Activated naive CD8-positive, alpha-beta T cell treated with anti-CD3 and anti-CD28 coated beads for 36 hours (primary cell): ENCODE data around the gene MIER3. TPM values are rescaled to one million over a fixed set of nuclear protein-coding genes. Genes with fewer than 3 reads are reported as not detected.

Source experiments
- DNase-seq: peaks from one replicate; pipeline ENCODE4 v3.0.0; 2021
- H3K27ac Mint-ChIP-seq: one replicate; pipeline ENCODE4 v1.8.0; 2022; ENCODE audit warnings: mild to moderate bottlenecking, moderate library complexity, mixed read lengths
- H3K27me3 Mint-ChIP-seq: one replicate; pipeline ENCODE4 v1.8.0; 2022; ENCODE audit warnings: mild to moderate bottlenecking, mixed read lengths
- H3K36me3 Mint-ChIP-seq: one replicate; pipeline ENCODE4 v1.8.0; 2021; ENCODE audit warnings: mild to moderate bottlenecking, mixed read lengths
- H3K4me1 Mint-ChIP-seq: one replicate; pipeline ENCODE4 v1.8.0; 2021; ENCODE audit warnings: mixed read lengths
- H3K4me3 Mint-ChIP-seq: one replicate; pipeline ENCODE4 v1.8.0; 2022; ENCODE audit warnings: mild to moderate bottlenecking, moderate library complexity, mixed read lengths
- H3K9me3 Mint-ChIP-seq: one replicate; pipeline ENCODE4 v1.8.0; 2022; ENCODE audit warnings: mixed read lengths
- total RNA-seq, 2 experiments: library from RNA; stranded (reverse); gene quantifications; one replicate each; pipeline ENCODE4 v1.2.3, GENCODE V29; 2021

MIER3 gene
- total RNA-seq, 2 experiments from 2014 or later, result 15.8 to 16.7 TPM

DNA sequence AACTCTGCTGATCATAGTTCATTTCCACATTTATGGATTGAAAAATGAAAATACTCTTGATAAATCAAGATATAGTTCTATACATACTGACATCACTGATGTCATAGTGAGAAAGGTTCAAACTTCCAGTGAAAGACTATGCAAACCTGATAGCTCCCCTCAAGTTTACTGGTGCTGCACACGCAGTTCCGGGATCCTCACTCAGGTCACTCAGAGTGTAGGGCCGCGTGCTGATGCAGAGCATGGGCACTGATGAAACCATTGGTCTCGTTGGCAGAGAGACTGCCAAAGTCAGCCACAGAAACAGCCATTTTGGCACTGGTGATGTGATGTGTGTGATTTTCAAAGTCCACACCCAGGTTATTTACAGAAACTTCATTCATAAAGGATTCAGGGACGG lies 29.0 kb downstream of the MIER3 start:
- Mint-ChIP-seq H3K27ac (no peak overlapping the region), H3K9me3 (no peaks in the 10 kb centered on the region), H3K36me3 (peaks cover 25% of the 10 kb centered on the region), H3K27me3 (no peaks in the 10 kb centered on the region), H3K4me1 (peaks cover 4% of the 10 kb centered on the region), H3K4me3 (no peak overlapping the region)
- DNase-seq, result no peak

DNA sequence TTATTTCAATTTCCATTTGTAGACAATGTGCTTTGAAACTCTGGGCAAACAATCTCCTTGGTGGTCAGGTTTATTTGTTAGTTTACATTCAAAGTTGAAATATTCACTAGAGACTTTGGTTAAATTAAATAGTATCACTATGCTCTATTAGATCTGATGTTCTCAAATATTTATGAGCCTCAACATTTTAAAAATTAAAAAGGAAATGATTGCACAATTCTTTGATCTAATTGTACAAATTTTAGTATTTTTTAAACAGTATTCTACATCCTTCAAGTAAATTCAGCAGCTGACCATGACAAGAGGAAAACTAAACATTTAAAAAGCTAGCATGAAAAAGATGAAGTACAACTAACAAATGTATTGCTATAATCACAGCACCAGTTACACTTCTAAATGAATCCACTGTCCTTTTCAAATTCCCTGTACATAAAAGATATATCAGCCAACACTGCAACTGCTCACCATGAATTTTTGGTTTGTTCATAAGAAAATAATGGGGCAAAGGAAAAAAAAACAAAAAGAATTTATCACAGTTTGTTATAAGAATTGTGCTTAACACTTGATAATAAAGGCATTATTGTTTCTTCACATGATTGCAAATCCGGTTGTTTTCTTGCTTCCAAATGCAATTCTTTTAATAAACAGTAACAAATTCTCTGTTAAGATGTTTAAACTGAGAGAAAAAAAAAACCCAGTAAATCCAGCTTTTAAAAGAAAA lies 31.8 kb downstream of the MIER3 start:
- DNase-seq, result no peak
- no peaks in the 10 kb centered on the region for H3K9me3 Mint-ChIP-seq
- no peaks in the 10 kb centered on the region for H3K27me3 Mint-ChIP-seq
- H3K4me3 Mint-ChIP-seq, result no peak overlapping the region
- no peak overlapping the region for H3K27ac Mint-ChIP-seq
- peaks cover 7% of the 10 kb centered on the region for H3K4me1 Mint-ChIP-seq
- peaks cover 15% of the 10 kb centered on the region for H3K36me3 Mint-ChIP-seq

DNA sequence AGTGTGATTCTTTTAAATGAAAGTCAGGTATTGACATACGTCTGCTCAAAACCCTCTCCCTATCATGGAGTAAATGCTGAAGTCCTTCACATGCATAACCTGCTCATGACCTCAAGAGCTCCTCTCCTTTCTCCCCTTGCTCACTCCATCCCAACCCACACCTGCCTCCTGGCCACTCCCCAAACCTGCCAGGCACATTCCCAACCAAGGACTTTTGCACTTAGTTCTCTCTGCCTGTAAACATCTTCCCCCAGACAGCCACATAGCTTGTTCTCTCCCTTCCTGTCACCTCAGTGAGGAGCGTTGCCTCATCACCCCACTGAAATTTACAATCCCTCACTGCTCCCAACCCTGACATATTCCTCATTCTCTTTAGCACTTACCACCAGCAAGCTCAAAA lies 33.9 kb downstream of the MIER3 start:
- no peak overlapping the region for H3K27ac Mint-ChIP-seq
- no peaks in the 10 kb centered on the region for H3K9me3 Mint-ChIP-seq
- no peaks in the 10 kb centered on the region for H3K27me3 Mint-ChIP-seq
- H3K4me1 Mint-ChIP-seq, result peaks cover 7% of the 10 kb centered on the region
- DNase-seq, result no peak
- peaks cover 13% of the 10 kb centered on the region for H3K36me3 Mint-ChIP-seq
- H3K4me3 Mint-ChIP-seq, result no peak overlapping the region

DNA sequence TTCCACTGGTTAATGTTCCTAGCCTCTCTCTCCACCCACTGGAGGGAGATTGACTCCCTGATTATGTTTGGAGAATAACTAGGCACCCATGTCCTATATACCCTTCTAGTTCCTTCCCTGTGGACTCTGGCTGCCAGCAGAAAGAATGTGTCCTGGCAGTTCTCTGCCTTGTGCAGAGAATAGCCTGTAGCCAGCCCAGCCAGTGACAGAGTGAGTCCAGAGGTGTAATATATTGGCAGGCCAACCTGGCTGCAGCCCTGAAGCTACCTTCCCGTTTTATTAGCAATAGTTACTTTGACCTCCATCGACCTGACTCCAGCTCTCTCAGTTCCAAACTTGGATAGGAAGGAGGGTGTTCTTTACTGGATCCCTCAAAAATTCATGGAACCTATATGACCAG lies 34.4 kb downstream of the MIER3 start:
- no peak overlapping the region for H3K27ac Mint-ChIP-seq

DNA sequence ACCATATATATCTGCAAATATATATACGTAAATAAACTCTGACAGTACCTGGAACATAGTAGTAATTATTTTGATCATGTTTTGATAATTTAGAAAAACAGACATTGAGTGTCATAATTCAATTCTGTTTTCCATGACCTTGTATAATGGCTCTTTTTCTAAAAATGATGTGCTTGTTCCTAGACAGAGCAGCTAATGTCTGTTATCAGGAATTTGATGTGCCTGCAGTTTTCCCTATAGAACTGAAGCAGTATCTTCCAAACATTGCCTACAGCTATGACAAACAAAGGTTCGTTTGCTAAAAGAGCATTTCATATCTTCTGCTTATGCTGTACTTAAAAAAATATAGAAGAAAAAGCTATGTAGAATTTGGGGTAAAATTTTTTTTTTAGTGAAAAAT lies 37.2 kb downstream of the MIER3 start:
- no peak overlapping the region for H3K27ac Mint-ChIP-seq
- H3K27me3 Mint-ChIP-seq, result no peaks in the 10 kb centered on the region
- no peak overlapping the region for H3K4me3 Mint-ChIP-seq
- DNase-seq, result no peak
- peaks cover 14% of the 10 kb centered on the region for H3K4me1 Mint-ChIP-seq
- H3K9me3 Mint-ChIP-seq, result no peaks in the 10 kb centered on the region
- H3K36me3 Mint-ChIP-seq, result peaks cover 21% of the 10 kb centered on the region

More for the DNA sequence above, 34.4 kb downstream of the MIER3 start:
- no peak overlapping the region for H3K4me3 Mint-ChIP-seq
- H3K27me3 Mint-ChIP-seq, result no peaks in the 10 kb centered on the region
- no peaks in the 10 kb centered on the region for H3K9me3 Mint-ChIP-seq
- DNase-seq, result no peak
- H3K4me1 Mint-ChIP-seq, result peaks cover 7% of the 10 kb centered on the region
- peaks cover 14% of the 10 kb centered on the region for H3K36me3 Mint-ChIP-seq

DNA sequence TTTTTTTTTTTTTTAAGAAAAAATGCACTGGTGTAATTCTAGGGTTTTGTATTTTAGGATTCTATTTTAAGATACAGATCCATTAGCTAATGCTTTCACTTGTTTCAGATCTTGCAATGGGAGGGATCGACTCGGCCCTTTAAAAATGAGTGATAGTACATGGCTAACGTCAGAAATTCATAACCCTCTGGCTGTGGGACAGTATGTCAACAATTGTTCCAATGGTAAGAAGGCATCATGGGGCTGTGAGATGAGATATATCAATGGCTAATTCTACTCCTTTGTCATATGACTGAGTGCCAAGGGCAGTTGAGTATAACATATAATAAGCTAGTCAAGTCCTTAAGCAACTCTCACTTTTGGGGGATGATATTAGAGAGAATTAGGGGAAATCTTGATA lies 38.2 kb downstream of the MIER3 start:
- no peak for DNase-seq
- H3K27ac Mint-ChIP-seq, result no peak overlapping the region
- no peak overlapping the region for H3K4me3 Mint-ChIP-seq
- H3K27me3 Mint-ChIP-seq, result no peaks in the 10 kb centered on the region
- peaks cover 17% of the 10 kb centered on the region for H3K4me1 Mint-ChIP-seq
- peaks cover 21% of the 10 kb centered on the region for H3K36me3 Mint-ChIP-seq
- no peaks in the 10 kb centered on the region for H3K9me3 Mint-ChIP-seq

DNA sequence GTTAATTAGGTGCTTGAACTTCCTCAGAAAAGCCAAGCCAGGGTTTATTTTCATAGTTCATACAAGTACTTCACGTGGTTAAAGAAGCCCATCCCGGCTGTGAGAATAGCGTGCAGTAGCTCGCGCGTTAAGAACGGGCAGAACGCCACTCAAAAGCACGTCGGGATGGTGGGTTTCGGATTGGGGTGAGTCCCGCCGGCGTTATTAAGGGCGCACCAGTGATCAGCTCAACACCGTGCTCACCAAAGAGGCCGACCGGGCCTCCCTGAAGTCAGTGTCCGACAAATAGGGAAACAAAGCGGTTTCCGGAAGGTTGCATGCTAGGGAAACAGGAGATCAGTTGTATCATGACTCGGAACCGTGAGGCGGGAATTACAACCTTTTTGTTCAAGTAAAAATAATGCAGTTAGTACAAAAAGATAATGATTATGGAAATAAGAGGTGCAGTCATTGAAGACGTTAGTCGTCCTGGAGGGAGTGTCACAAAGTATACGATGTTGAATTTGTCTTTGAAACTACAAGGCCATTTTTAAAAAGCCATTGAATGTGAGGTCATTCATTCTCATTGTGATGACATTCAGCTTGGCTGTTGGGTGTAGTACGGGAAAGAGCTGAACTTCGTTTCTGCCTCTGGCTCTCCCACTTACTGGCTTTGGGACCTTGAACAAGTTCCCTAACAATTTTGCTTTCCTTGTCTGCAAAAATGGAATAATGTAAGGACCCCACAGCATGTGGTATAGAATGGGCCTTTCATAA lies 41.5 kb downstream of the MIER3 start:
- Mint-ChIP-seq H3K36me3 (peaks cover 16% of the 10 kb centered on the region), H3K27me3 (peaks cover 6% of the 10 kb centered on the region), H3K4me1 (peaks cover 18% of the 10 kb centered on the region), H3K4me3 (peak overlapping the region; percentile 85), H3K27ac (peak overlapping the region; percentile 98), H3K9me3 (peaks cover 4% of the 10 kb centered on the region)
- peak; percentile 50 for DNase-seq

DNA sequence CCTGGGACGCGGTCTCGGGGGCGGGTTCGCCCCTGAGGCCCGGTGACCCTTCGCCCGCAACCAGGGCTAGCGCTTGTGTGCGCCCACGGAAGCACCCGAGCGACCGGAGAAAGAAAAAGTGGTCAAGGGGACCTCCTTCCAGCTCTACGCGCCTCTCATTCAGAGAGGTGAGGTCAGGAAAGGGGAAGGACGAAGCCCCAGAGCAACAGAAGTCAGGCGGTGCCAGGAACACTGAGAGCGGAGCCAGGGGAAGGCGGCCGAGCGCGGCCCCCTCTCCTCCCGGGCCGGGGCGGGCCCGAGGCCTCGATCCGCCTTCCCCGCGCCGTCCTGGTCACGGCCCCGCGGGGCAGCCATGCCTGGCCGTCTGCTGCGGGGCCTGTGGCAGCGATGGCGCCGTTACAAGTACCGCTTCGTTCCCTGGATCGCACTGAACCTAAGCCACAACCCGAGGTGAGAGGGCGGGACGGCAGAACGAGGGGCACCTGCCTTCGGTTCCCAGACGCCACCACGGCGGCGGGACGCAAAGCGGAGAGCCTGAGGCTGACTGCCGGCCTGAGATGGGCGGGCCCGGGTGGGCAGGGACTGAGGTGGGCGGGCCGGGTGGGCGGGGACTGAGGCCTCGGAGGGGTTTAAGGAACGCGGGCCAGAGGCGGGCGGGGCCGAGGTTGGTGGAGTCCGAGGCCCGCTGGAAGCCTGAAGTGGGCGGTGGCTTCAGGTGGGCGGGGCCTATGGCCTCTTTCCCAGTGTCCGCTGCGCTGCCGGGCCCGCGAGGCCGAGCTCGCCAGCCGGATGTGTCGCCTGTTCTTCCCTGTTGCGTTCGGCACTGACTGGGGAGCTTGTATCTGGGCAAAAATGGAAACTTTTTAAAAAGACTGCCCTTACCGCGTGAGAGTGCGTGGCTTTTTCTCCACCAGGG lies 42.4 kb downstream of the MIER3 start, which contains the start of gene SETD9:
TSS of gene SETD9 (plus strand) at position 303 of the 916 bp plus-strand sequence. CDS start at position 353, 50 bp downstream.
- H3K4me3 Mint-ChIP-seq, result peak within 1 kb of the TSS; percentile 85
- H3K36me3 Mint-ChIP-seq, result peaks cover 16% of the 10 kb centered on the region
- H3K27me3 Mint-ChIP-seq, result peaks cover 6% of the 10 kb centered on the region
- peaks cover 18% of the 10 kb centered on the region for H3K4me1 Mint-ChIP-seq
- peaks cover 4% of the 10 kb centered on the region for H3K9me3 Mint-ChIP-seq
- H3K27ac Mint-ChIP-seq, result peak within 1 kb of the TSS; percentile 98
- peak; percentile 94 for DNase-seq

DNA sequence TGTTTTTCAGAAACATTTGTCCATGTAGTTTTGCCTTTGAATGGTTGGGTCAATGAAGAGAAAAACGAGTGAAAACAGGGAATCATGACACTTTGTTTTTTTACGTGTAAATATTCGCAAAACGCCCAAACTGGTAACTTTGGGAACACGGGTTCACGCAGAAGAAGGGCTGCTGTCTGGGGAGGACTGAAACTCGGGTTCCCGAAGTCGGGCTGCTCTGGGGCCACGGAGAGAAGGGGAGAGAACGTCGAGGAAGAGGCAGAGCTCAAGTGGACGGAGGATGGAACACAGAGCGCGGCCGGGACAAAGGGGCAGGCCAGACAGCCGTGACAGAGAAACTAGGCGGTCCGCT lies 43.0 kb downstream of the MIER3 start:
- Mint-ChIP-seq H3K27ac (peak overlapping the region; percentile 88), H3K4me3 (peak overlapping the region; percentile 85), H3K4me1 (peaks cover 18% of the 10 kb centered on the region), H3K9me3 (peaks cover 4% of the 10 kb centered on the region), H3K36me3 (peaks cover 16% of the 10 kb centered on the region), H3K27me3 (peaks cover 6% of the 10 kb centered on the region)
- DNase-seq, result no peak

DNA sequence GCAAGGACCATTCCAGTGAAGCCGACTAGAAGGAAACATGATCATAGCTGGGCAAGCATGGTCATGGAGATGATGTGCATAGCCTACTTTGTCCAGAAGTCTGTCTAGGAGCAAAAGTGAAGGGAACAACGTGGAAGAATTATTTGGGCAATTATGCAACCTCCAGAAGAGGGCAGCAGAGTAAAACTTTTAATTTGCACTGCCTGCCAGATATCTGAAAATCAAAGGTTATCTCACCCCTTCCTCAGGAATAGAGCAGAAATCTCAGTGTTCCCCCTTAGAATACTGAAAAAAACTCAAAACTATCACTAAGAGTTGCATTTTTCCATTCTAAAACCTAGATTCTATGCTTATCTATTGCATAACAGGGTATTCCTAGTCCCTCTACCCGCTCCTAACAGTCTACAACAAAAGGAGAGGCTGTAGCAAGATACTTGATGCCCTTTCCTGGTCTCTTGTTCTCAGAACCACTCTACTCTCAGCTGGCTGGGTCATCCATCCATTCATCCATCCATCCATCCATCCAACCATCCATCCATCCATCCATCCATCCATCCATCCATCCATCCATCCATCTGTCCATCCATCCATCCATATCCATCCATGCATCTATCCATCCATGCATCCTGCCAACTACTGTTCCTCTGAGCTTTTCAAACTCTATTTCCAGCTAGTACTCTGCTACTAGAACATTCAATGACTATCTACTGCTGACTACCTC lies 50.9 kb downstream of the MIER3 start:
- no peak for DNase-seq
- Mint-ChIP-seq H3K27ac (no peak overlapping the region), H3K4me1 (peaks cover 4% of the 10 kb centered on the region)

DNA sequence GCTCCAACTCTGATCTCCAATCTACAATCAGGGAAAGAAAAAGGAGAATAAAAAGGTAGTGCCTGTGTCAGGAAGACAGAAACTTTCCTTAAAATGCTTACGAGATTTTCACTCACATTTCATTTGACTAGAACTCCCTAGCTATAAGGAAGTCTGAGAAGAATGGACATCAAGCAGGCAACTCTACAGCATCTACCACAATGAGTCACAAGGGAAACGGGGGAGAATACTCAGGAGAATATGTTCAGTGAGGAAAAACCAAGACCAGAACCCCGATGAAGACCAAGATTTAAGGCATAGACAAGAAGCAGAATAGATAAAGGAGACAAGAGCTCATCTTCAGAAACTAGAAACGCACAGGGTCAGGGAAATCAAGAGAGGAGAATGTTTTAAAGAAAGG lies 51.5 kb downstream of the MIER3 start:
- DNase-seq, result no peak
- H3K27ac Mint-ChIP-seq, result no peak overlapping the region
- no peaks in the 10 kb centered on the region for H3K9me3 Mint-ChIP-seq
- H3K4me1 Mint-ChIP-seq, result peaks cover 4% of the 10 kb centered on the region
- H3K4me3 Mint-ChIP-seq, result no peak overlapping the region
- peaks cover 2% of the 10 kb centered on the region for H3K36me3 Mint-ChIP-seq
- no peaks in the 10 kb centered on the region for H3K27me3 Mint-ChIP-seq

More for the DNA sequence above, 50.9 kb downstream of the MIER3 start:
- Mint-ChIP-seq H3K9me3 (no peaks in the 10 kb centered on the region), H3K4me3 (no peak overlapping the region), H3K27me3 (no peaks in the 10 kb centered on the region), H3K36me3 (no peaks in the 10 kb centered on the region)

DNA sequence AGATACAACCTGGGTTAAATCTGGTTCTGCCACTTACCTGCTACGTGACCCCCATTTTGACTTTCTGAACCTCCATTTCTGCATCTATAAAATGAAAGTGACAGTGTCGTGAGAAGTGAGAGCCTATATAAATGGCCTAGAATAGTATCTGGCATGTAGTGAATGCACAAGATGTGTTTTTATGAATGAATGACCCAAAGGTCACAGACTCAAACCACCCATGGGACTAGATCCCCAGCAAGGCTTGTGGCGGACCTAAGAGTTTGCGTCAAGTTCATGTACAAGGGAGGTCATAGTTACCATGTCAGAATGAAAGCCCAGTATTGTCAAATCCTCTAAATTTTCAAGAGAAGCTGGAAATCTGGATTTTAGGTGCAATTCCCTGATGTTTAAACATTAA lies 53.7 kb downstream of the MIER3 start:
- Mint-ChIP-seq H3K27me3 (no peaks in the 10 kb centered on the region), H3K4me1 (peaks cover 4% of the 10 kb centered on the region), H3K27ac (no peak overlapping the region), H3K9me3 (no peaks in the 10 kb centered on the region), H3K36me3 (peaks cover 5% of the 10 kb centered on the region), H3K4me3 (no peak overlapping the region)
- no peak for DNase-seq

DNA sequence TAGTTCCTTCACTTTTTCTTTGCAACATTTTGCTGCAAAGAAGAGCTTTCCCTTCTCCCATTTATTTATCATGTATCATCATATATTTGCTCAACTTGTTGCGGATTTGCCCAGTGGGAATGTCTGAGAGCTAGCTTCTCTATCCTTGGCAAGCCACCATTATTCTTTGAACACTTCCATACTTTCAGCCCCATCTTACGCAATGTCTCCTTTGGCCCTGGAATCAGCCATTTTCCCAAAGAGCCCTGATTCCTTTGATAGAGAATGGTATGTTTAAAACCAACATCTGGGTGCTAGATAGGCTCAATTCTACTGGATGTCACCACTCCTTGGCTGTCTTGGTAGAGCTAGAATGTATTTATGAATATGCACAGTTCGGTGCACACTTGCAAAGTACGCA lies 55.2 kb downstream of the MIER3 start:
- Mint-ChIP-seq H3K36me3 (peaks cover 11% of the 10 kb centered on the region), H3K4me3 (no peak overlapping the region), H3K9me3 (no peaks in the 10 kb centered on the region), H3K4me1 (peaks cover 4% of the 10 kb centered on the region), H3K27me3 (no peaks in the 10 kb centered on the region), H3K27ac (no peak overlapping the region)
- DNase-seq, result no peak

DNA sequence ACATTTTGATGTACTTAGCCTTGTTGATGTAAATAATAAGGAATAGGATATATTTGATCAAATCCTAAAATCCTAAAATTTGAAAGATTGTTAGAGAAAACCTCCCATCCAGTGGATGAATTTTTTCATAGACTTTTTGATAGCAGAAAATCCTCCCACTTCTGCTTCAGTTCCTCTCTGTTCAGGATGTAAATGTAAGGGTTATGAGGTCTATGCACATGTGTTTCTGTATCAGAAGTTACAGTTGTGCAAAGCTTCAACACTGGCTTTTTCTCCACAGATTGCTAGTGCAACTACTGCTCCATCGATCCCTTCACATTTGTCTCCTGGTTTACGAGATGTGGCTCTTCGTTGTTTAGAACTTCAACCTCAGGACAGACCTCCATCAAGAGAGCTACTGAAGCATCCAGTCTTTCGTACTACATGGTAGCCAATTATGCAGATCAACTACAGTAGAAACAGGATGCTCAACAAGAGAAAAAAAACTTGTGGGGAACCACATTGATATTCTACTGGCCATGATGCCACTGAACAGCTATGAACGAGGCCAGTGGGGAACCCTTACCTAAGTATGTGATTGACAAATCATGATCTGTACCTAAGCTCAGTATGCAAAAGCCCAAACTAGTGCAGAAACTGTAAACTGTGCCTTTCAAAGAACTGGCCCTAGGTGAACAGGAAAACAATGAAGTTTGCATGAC lies 58.5 kb downstream of the MIER3 start:
- Mint-ChIP-seq H3K27ac (no peak overlapping the region), H3K36me3 (peaks cover 33% of the 10 kb centered on the region)

More for the DNA sequence above, 58.5 kb downstream of the MIER3 start:
- Mint-ChIP-seq H3K9me3 (no peaks in the 10 kb centered on the region), H3K4me1 (peaks cover 4% of the 10 kb centered on the region), H3K4me3 (no peak overlapping the region), H3K27me3 (no peaks in the 10 kb centered on the region)
- DNase-seq, result no peak
